NCI-H748 treated with DMSO at 0.1 percent for 48 hours (cell line): Measurements from ENCODE around the gene TMEM244.
"Not testable (repeated sequence)": the region's sequence is repeated elsewhere in the genome, so short reads cannot be mapped to it uniquely, and the experiment has no call there.

Source experiments
- DNase-seq: peaks from one replicate; lab custom pipeline; 2025; lab: John Stamatoyannopoulos, UW

TMEM244 gene, protein sequence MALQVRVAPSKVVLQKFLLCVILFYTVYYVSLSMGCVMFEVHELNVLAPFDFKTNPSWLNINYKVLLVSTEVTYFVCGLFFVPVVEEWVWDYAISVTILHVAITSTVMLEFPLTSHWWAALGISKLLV

GRCh38 chr6:129860908-129861665, at the start of gene TMEM244:
TMEM244 (minus strand) TSS chr6:129861315; CDS start chr6:129861188, 127 bp downstream.
- no peak for DNase-seq

DNA sequence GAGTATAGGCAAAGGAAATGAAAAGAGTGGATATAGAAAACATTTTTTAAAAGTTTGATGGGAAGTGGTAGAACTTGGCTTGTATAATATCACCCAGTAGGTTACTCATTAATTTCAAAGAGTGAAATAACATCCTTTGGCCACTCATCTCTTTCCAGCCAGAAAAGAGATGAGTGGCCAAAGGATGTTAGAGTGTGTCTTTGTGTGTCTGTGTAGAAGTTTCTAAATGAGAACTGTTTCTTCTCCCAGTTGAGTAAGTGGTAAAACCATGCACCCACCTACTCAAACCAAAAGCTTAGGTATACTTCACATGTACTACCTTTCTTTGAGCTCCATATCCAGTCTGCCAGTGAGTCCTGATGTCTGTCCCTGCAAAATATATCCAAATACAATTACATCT, 47.7 kb upstream of the TMEM244 start:
- DNase-seq, result no peak

DNA sequence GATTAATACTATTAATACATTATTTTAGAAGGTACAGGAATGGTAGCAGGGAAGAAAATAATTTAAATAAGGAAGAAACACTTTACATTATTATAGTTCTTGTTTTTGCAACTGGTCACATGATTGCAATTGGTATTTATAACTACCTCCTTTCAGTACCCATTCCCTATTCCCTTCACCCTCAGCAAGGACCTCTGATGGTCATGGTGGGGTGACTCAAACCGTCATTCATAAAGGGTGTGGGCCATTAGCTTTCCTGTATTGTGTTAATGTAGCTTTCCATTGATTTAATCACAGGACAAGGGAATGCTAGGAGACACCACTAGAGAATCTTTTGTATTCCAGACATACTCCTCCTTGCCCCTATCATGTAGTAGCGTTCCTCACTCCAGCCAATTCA, 47.2 kb upstream of the TMEM244 start:
- DNase-seq, result no peak

GRCh38 chr6:129906515-129907077, 45.5 kb upstream of the TMEM244 start:
- DNase-seq, result no peak

DNA sequence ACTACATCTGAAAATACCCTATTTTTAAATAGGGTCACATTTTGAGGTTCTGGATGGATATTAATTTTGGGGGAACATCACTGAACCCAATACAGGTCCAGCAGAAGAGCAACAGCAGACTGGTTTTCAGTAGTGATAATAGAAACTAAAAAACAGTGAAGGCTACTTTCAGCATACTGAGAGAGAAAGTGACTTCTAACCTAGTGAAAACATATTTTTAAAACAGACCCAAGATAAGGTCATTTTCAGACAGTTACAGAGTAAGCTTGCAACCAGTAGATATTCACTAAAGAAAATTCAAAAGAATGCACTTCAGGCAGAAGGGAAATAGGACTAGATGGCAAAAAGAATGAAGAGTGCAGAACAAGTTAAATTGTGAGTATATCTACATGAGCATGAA, 42.0 kb upstream of the TMEM244 start:
- no peak for DNase-seq

- DNase-seq, result no peak
These were observed 41.6 kb upstream of the TMEM244 start for GRCh38 chr6:129902681-129903080.

GRCh38 chr6:129901910-129902309, 40.8 kb upstream of the TMEM244 start:
- DNase-seq, result no peak

GRCh38 chr6:129895692-129896091, 34.6 kb upstream of the TMEM244 start:
- DNase-seq, result no peak

DNA sequence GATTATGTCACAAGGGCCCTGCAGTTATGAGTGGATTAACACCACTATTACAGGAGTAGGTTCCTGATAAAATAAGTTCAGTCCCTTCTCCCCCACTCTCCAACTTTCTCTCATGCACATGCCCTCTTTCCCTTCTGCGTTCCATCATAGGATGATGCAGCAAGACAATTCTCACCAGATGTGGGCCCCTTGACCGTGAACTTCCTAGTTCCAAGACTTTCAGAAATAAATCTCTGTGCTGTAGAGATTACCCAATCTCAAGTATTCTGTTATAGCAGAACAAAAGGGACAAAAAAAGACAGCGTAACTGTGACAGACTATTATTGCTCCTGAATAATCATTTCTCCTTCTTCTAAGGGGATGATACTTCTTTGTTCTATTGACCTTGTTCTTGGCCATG, 33.8 kb upstream of the TMEM244 start:
- DNase-seq, result no peak

DNA sequence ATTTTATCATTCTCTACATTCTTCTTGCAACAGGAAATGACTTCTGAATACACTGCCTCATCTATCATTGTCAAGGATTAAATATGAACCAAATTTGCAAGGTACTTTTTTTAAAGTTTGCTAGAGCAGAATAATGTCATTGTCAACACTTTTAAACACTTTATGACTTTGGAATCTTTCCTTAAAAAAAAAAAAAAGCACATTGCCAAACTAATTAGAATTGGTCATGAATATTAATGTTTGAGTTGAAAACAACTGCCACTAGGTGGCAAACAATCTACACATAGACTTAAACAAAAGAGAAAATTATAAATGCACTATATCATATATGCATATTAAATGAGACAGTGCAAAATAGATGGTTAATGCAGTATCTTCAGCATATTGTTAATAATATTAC, 32.5 kb upstream of the TMEM244 start:
- DNase-seq, result no peak

DNA sequence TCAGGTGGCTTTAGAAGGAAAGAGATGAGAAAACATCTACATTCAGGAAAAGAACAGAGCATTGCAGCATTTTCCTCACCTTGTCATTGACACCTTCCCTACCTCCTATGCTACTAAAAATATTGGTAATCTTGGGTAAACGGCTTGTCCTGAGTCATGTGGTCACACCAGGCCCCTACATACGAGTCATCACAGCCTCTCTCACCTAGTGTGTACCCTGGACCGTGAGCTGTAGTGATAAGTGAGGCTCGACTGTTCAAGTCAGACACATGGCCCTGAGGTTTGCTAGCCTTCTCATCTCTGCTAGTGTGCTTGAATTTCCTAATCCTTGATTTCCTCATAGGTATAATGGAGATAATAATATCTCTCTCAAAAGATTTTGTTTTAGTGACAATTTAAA, 29.6 kb upstream of the TMEM244 start:
- DNase-seq, result no peak

DNA sequence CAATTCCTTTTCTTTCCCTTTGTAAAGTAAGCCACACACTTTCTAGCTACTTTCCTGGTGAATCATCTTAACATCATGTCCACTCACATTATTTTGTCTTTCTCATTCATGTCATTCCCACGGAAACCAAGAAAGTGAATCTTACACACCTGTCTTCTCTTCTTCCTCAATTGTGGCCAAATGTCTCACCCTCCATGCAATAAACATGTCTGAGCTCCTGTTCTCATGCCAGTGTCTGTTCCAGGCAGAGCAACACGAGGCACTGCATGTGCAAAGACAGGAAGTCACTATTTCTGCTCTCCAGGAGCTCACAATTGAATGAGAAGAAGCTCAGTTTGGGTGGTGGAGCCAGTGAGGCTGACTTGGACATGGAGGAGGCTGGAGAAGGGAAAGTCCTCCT, 29.0 kb upstream of the TMEM244 start:
- no peak for DNase-seq

DNA sequence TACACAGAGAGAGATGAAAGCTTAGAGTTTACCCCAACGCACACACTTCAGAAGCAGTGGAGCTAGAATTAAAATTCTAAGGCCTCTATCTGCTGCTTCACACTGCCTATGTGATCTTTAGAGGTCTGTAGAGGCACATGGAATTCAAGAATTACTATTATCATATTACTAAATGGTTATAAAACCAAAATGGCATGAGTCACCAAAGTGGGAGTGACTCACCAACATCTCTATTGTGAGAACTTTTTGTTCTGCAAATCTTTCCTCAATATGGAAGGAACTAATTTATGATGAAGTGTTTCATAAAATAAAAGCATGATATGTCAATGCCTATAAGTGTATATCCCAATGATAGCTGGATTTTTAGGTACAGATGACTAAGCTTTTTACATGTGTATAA, 28.5 kb upstream of the TMEM244 start:
- DNase-seq, result no peak

DNA sequence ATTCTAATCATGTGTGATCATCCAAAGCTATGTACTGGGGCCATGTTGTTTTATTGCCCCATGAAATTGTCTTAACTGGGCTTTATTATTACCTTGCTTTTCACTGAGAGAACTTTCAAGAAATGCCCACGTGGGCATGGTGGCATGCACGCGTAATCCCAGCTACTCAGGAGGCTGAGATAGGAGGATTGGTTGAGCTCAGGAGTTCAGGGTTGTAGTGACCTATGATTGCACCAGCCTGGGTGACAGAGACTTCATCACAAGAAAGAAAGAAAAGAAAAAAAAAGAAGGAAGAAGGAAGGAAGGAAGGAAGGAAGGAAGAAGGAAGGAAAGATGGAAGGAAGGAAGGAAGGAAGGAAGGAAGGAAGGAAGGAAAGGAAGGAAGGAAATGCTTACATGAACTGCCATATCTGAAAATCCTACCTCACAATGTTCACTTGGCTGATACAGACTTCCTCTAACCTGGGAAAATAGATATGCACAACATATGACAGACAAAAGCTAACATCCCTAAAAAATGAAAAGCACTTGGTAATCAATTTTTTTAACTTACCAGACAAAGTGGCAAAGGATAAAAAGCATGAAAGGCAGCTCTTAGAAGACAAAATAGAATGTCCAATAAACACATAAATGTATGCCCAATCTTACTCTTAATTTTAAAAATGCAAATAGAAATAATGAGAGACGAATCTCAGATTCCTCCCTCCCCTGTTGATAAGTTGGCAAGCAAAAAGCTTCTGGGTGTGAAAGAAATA, 25.5 kb upstream of the TMEM244 start:
- DNase-seq, result no peak

DNA sequence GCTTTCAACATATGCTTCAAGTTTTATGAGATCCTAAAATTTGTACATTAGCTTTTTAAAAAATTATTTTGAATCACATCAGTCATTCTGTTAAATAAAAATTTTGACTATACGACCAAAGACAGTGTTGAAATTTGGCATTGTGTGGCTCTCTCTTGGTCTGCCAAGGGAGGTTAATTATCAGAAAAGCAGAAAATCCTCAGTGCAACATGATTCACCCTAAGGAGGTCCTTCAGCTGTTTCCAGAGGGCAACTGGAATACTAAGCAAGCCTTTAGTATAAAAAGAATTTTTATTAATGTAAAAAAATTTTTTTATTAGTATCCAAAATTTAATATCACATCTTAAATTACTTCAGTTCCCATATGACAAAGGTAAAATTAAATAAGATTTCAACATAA, 23.1 kb upstream of the TMEM244 start:
- DNase-seq, result no peak

- DNase-seq, result no peak
These were observed 21.5 kb upstream of the TMEM244 start for GRCh38 chr6:129882510-129883023.

DNA sequence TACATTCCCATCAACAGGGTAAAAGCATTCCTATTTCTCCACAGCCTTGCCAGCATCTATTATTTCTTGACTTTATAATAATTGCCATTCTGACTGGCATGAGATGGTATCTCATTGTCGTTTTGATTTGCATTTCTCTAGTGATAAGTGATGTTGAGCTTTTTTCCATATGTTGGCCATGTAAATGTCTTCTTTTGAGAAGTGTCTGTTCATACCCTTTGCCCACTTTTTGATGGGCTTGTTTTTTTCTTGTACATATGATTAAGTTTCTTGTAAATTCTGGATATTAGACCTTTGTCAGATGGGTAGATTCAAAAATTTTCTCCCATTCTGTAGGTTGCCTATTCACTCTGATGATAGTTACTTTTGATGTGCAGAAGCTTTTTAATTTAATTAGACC, 16.8 kb upstream of the TMEM244 start:
- DNase-seq, result not testable (repeated sequence)

- DNase-seq, result no peak
These were observed 14.8 kb upstream of the TMEM244 start for GRCh38 chr6:129875610-129876520.

GRCh38 chr6:129874837-129875236, 13.7 kb upstream of the TMEM244 start:
- DNase-seq, result no peak

- DNase-seq, result no peak
These were observed 11.5 kb upstream of the TMEM244 start for GRCh38 chr6:129872586-129872985.

GRCh38 chr6:129871221-129871620, 10.1 kb upstream of the TMEM244 start:
- no peak for DNase-seq

DNA sequence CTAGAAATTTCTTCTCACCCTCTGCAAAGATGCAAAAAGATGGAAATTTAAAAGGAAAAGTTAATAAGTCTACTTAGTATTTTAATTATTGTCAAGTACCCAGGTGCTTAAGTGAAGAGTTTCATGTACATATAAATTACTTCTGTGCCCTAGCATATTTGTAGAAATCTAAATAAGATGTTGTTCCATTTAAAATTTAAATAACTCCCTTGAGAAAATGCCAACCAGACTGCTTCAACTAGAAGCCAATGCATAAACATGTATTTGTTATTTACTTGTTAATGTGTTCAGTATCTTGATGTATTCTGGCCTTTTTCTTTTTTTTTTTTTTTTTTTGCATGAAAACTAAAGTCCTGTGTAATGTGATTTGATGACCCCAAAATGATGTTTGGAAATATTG, 6.3 kb upstream of the TMEM244 start:
- no peak for DNase-seq
